H1 (cell line): ENCODE data around the gene PDLIM4. TPM values are rescaled to one million over a fixed set of nuclear protein-coding genes. Genes with fewer than 3 reads are reported as not detected.

ENCODE experiments used
- CHD7 ChIP-seq: fragments of 300-600 bp; sonication (generic); IDR thresholded peaks from 2 replicates; pipeline ENCODE4 v1.7.1; 2012; ENCODE audit warnings: low read length, moderate library complexity, mild to moderate bottlenecking, inconsistent platforms; ENCODE audit not compliant: insufficient replicate concordance
- KDM1A ChIP-seq: fragments of 200-600, 300-600 bp; sonication (generic); IDR thresholded peaks from 2 replicates; pipeline ENCODE4 v1.7.1; 2016; ENCODE audit warnings: mild to moderate bottlenecking, low read length, borderline replicate concordance
- MAFK ChIP-seq: IDR thresholded peaks from 2 replicates; pipeline ENCODE4 v1.6.1; 2012; ENCODE audit warnings: low read depth, mild to moderate bottlenecking, improper control_type of control experiment, low read length
- POLR2AphosphoS5 ChIP-seq: IDR thresholded peaks from 2 replicates; pipeline ENCODE4 v1.6.1; 2011; ENCODE audit warnings: low read depth, low read length
- RXRA ChIP-seq: IDR thresholded peaks from 2 replicates; pipeline ENCODE4 v1.6.1; 2011; ENCODE audit warnings: low read depth, mild to moderate bottlenecking, low read length, moderate library complexity; ENCODE audit not compliant: insufficient read depth
- SAP30 ChIP-seq: fragments of 300-600 bp; sonication (generic); IDR thresholded peaks from 2 replicates; pipeline ENCODE4 v1.7.1; 2012; ENCODE audit warnings: low read length, moderate library complexity, mild to moderate bottlenecking, inconsistent platforms; ENCODE audit not compliant: insufficient read depth, insufficient replicate concordance
- TCF12 ChIP-seq: IDR thresholded peaks from 2 replicates; pipeline ENCODE4 v1.6.1; 2011; ENCODE audit warnings: low read depth, mild to moderate bottlenecking, low read length
- polyA plus RNA-seq, 7 experiments: library from polyadenylated mRNA; depleted of rRNA in 3 of 7; stranded (reverse) in 5 of 7; unstranded in 2 of 7; fragments of >200 nt in 5 of 7; fragments of 200-250 nt in 2 of 7; gene quantifications; 1 replicate in 5 of 7; 2 replicates in 1 of 7; 4 replicates in 1 of 7; pipeline versions ENCODE4 v1.2.1 to v1.2.3, GENCODE V29; 2011 to 2013; ENCODE audit warnings: missing spikeins in 2 of 7, mixed read lengths in 2 of 7
- total RNA-seq: library from RNA; stranded (reverse); fragmentation: NEBNext Ultra II Directional; extraction: Animal tissue kit (Norgen Biotek cat#: 25700); gene quantifications from 2 replicates; pipeline ENCODE4 v1.2.1, GENCODE V29; 2021

Gene PDLIM4
- total and polyA plus RNA-seq, 2 of the 8 experiments (the other 6 are each of a cell fraction or from before 2014, with no cell fraction given) = 10.7 to 29.1 TPM

- TF ChIP-seq CHD7 = no peak
- TF ChIP-seq RXRA = no peak
- TF ChIP-seq MAFK = no peak
- no peak for TF ChIP-seq SAP30
- TF ChIP-seq KDM1A = no peak
- no peak for TF ChIP-seq TCF12
- TF ChIP-seq POLR2AphosphoS5 = no peak
Observed at GRCh38 chr5:132280371-132281240, 23.1 kb downstream of the PDLIM4 start (continued).
